Measurements from ENCODE around the gene GPR84. TPM values are rescaled to one million over a fixed set of nuclear protein-coding genes. Genes with fewer than 3 reads are reported as not detected.

The GPR84 gene
- total and polyA plus RNA-seq, 2 of the 13 experiments (the other 11 are each of a cell fraction or from before 2014, with no cell fraction given), result not detected

DNA sequence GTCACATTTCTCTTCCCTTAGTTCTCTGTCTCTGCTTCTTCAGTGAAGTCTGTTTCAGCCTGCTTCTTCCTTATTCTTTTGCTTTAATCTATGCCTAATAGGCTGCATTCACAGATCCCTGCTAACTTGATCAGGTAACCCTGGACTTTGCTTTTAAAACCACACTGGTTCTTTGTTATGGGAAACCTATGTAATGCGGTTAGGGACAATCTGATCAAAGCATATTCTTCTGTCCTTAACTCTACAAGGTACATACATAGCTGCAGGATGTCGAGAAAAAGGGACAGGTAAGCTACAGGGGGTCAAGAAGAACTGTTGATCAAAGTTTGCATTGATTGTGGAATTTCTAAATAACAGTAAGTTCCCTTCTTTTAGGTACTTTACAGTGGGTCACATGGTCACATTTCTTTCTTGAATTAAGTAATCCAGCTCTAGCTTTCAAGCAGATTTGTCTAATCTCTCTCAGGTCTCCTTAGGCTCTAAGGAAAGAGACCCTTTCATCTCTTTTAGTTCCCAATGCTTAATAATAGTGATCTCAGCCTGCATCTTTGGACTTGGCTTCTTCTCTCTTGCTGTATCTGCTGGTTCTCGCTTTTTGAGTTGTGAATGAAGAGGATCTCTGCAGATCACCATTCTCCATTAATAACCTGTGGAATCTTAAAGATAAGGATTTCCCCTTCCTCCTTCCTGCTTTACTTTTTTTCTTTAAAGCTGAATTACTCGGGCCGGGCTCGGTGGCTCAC, 35.5 kb downstream of the GPR84 start (continued):
- TF ChIP-seq, protein P1, sequence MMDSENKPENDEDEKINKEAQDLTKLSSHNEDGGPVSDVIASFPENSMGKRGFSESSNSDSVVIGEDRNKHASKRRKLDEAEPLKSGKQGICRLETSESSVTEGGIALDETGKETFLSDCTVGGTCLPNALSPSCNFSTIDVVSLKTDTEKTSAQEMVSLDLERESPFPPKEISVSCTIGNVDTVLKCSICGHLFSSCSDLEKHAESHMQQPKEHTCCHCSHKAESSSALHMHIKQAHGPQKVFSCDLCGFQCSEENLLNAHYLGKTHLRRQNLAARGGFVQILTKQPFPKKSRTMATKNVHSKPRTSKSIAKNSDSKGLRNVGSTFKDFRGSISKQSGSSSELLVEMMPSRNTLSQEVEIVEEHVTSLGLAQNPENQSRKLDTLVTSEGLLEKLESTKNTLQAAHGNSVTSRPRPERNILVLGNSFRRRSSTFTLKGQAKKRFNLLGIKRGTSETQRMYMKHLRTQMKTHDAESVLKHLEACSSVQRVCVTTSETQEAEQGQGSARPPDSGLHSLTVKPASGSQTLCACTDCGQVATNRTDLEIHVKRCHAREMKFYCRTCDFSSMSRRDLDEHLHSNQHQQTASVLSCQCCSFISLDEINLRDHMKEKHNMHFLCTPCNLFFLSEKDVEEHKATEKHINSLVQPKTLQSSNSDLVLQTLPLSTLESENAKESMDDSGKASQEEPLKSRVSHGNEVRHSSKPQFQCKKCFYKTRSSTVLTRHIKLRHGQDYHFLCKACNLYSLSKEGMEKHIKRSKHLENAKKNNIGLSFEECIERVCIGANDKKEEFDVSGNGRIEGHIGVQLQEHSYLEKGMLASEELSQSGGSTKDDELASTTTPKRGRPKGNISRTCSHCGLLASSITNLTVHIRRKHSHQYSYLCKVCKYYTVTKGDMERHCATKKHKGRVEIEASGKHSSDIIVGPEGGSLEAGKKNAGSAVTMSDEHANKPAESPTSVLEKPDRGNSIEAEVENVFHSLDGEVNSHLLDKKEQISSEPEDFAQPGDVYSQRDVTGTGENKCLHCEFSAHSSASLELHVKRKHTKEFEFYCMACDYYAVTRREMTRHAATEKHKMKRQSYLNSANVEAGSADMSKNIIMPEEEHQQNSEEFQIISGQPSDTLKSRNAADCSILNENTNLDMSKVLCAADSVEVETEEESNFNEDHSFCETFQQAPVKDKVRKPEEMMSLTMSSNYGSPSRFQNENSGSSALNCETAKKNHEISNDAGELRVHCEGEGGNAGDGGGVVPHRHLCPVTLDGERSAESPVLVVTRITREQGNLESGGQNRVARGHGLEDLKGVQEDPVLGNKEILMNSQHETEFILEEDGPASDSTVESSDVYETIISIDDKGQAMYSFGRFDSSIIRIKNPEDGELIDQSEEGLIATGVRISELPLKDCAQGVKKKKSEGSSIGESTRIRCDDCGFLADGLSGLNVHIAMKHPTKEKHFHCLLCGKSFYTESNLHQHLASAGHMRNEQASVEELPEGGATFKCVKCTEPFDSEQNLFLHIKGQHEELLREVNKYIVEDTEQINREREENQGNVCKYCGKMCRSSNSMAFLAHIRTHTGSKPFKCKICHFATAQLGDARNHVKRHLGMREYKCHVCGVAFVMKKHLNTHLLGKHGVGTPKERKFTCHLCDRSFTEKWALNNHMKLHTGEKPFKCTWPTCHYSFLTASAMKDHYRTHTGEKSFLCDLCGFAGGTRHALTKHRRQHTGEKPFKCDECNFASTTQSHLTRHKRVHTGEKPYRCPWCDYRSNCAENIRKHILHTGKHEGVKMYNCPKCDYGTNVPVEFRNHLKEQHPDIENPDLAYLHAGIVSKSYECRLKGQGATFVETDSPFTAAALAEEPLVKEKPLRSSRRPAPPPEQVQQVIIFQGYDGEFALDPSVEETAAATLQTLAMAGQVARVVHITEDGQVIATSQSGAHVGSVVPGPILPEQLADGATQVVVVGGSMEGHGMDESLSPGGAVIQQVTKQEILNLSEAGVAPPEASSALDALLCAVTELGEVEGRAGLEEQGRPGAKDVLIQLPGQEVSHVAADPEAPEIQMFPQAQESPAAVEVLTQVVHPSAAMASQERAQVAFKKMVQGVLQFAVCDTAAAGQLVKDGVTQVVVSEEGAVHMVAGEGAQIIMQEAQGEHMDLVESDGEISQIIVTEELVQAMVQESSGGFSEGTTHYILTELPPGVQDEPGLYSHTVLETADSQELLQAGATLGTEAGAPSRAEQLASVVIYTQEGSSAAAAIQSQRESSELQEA (CRISPR knock-in tag; IDR thresholded peaks at IDR 0.05; ENCODE audit: not compliant biosample characterization), result no peak
- TF ChIP-seq, protein P2, sequence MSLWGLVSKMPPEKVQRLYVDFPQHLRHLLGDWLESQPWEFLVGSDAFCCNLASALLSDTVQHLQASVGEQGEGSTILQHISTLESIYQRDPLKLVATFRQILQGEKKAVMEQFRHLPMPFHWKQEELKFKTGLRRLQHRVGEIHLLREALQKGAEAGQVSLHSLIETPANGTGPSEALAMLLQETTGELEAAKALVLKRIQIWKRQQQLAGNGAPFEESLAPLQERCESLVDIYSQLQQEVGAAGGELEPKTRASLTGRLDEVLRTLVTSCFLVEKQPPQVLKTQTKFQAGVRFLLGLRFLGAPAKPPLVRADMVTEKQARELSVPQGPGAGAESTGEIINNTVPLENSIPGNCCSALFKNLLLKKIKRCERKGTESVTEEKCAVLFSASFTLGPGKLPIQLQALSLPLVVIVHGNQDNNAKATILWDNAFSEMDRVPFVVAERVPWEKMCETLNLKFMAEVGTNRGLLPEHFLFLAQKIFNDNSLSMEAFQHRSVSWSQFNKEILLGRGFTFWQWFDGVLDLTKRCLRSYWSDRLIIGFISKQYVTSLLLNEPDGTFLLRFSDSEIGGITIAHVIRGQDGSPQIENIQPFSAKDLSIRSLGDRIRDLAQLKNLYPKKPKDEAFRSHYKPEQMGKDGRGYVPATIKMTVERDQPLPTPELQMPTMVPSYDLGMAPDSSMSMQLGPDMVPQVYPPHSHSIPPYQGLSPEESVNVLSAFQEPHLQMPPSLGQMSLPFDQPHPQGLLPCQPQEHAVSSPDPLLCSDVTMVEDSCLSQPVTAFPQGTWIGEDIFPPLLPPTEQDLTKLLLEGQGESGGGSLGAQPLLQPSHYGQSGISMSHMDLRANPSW (CRISPR knock-in tag; IDR thresholded peaks at IDR 0.05; ENCODE audit: borderline replicate concordance), result no peak
- TF ChIP-seq, protein P3, sequence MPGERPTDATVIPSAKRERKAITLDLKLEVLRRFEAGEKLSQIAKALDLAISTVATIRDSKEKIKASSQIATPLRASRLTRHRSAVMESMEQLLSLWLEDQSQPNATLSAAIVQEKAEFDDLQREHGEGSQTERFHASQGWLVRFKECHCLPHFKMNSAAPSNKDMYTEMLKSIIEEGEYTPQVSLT (CRISPR knock-in tag; IDR thresholded peaks at IDR 0.05; ENCODE audit: borderline replicate concordance, low read depth), result no peak
- TF ChIP-seq PHF20 (CRISPR knock-in tag; IDR thresholded peaks at IDR 0.05) (no peak), HNRNPL (IDR thresholded peaks at IDR 0.05; ENCODE audit: low read depth, low read length) (no peak), HDAC1 (CRISPR knock-in tag; IDR thresholded peaks at IDR 0.05) (0 out of 2 replicates have a peak, but pooled peaks have one; percentile 47), ZFP37 (CRISPR knock-in tag; IDR thresholded peaks at IDR 0.05; ENCODE audit: borderline replicate concordance) (no peak), ZNF136 (CRISPR knock-in tag; IDR thresholded peaks at IDR 0.05; ENCODE audit: low read depth) (no peak), ATRX (CRISPR knock-in tag; IDR thresholded peaks at IDR 0.05; ENCODE audit: borderline replicate concordance) (no peak), MBNL3 (CRISPR knock-in tag; conservative IDR thresholded peaks at IDR 0.05) (no peak)
- TF ChIP-seq, protein P4, sequence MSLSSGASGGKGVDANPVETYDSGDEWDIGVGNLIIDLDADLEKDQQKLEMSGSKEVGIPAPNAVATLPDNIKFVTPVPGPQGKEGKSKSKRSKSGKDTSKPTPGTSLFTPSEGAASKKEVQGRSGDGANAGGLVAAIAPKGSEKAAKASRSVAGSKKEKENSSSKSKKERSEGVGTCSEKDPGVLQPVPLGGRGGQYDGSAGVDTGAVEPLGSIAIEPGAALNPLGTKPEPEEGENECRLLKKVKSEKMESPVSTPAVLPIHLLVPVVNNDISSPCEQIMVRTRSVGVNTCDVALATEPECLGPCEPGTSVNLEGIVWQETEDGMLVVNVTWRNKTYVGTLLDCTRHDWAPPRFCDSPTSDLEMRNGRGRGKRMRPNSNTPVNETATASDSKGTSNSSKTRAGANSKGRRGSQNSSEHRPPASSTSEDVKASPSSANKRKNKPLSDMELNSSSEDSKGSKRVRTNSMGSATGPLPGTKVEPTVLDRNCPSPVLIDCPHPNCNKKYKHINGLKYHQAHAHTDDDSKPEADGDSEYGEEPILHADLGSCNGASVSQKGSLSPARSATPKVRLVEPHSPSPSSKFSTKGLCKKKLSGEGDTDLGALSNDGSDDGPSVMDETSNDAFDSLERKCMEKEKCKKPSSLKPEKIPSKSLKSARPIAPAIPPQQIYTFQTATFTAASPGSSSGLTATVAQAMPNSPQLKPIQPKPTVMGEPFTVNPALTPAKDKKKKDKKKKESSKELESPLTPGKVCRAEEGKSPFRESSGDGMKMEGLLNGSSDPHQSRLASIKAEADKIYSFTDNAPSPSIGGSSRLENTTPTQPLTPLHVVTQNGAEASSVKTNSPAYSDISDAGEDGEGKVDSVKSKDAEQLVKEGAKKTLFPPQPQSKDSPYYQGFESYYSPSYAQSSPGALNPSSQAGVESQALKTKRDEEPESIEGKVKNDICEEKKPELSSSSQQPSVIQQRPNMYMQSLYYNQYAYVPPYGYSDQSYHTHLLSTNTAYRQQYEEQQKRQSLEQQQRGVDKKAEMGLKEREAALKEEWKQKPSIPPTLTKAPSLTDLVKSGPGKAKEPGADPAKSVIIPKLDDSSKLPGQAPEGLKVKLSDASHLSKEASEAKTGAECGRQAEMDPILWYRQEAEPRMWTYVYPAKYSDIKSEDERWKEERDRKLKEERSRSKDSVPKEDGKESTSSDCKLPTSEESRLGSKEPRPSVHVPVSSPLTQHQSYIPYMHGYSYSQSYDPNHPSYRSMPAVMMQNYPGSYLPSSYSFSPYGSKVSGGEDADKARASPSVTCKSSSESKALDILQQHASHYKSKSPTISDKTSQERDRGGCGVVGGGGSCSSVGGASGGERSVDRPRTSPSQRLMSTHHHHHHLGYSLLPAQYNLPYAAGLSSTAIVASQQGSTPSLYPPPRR (CRISPR knock-in tag; IDR thresholded peaks at IDR 0.05; ENCODE audit: borderline replicate concordance), result no peak
